Activated CD4-positive, alpha-beta T cell treated with anti-CD3 and anti-CD28 coated beads, Interleukin-2, Interleukin-4, amounts not matched to agents 100 ng/mL and 50 ng/mL, durations not matched to agents 16 hours and 8 hours (primary cell): ENCODE data around the gene MYO15A.

Experiments used
- DNase-seq: peaks from one replicate; pipeline ENCODE4 v3.0.0-alpha.2; 2020; ENCODE audit warnings: low spot score

The MYO15A gene

DNA sequence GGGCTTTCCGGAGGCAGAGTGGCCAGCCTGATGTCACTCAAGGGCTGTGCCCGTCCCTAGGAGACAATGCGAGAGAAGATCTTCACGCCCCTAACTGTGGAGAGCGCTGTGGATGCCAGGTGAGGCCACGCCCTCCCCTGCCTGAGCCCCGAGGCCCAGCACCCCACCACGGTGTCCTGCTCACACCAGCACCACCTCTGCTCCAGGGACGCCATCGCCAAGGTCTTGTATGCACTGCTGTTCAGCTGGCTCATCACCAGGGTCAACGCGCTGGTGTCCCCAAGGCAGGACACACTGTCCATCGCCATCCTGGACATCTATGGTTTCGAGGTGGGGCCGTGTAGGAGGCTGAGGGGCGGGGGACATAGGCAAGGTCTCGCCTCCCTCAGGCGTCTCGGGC lies 27.8 kb downstream of the MYO15A start:
- no peak for DNase-seq

DNA sequence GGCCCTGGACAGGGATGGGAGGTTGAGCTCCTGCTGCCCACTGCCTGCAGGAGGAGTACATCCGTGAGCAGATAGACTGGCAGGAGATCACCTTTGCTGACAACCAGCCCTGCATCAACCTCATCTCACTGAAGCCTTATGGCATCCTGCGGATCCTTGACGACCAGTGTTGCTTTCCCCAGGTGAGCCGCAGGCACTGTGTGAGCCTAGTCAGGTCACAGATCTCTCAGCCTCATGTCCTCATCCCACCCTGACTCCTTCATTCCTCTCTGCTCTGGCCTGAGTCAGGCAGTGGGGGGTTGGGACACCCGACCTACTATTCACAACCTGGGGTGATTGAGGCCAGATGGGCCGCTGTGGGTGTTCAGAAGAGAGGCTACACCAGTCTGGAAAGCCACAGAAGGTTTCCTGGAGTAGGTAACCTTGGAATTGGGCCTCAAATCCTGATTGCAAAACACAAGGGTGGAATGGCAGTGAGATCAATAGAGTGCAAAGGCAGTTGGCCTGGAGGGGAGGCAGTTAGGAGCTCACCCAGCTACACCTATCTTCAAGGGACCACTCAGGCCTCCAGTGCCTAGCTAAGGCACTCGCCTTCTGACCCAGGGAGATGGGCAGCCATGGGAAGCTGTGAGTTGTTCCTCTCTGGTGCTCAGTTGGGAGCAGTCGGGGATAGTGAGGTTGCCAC lies 29.7 kb downstream of the MYO15A start:
- DNase-seq: no peak

DNA sequence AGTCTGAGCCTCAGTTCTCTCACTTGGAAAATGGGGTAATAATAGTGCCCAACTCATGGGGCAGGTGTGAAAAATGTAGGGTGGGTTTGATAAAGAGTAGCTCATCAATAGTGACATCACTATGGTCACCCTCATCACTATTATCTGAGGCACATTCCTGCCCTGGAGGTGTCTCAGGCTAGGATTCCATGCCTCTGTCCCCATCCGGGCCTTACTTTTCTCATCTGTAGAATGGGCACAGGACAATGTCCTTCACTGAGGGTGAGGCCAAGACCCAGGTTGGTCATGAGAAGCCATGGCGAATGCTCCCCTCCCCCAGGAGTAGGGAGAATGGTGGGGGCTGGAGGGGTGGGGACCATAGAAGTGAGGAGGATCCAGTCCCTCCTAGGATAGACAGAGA lies 30.5 kb downstream of the MYO15A start:
- no peak for DNase-seq

DNA sequence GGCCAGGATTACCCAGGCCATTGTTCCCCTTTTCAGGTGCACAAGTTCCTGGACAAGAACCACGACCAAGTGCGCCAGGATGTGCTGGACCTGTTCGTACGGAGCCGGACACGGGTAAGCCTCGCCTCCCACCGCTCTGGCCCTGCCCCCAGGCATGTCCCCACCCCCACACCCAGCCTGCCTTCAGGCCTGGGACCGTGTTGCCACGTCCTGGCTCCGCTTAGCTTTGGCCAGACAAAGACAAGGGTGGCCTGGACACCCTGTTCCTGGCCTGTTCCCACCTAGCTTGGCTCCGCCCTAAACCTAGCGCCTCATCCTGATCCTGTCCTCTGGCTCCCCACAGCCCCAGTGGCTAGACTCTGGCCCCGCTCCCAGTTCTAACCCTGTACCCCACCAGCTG lies 30.9 kb downstream of the MYO15A start:
- no peak for DNase-seq

DNA sequence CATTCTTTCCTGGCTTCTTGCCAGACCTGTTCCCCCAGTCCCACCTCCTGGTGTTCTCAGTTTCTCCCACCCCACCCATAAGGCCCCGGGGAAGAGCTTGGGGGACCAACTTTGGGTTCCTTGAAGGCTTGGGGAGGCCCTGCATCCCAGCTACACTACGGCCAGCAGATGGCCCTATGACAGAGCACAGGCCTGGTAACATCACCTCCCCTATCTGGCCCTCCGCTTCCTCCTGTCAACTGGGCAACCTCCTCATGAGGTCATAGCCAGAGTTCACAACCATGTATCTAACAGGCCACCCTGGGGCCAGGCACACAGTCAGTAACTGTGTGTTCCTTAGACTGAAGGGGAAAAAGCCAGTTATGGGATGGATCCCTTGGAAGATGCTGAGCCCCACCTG lies 31.4 kb downstream of the MYO15A start:
- DNase-seq: no peak

DNA sequence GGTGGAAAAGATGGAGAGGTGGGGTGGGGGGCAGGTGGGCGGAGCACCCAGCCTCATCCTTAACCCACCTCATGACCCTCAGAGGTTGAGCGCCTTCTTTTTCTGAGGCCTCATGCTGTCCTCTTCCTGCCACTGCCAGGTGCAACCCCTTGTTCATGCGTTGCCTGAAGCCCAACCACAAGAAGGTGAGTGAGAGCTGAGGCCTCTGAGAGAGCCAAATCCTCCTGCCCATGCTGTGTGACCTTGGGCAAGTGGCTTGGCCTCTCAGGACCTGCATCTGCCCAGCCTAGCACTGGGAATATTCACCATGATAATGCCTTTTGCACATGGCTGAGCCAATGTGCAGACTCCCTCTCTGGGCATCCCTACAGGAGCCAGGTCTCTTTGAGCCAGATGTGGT lies 32.1 kb downstream of the MYO15A start:
- DNase-seq: no peak

DNA sequence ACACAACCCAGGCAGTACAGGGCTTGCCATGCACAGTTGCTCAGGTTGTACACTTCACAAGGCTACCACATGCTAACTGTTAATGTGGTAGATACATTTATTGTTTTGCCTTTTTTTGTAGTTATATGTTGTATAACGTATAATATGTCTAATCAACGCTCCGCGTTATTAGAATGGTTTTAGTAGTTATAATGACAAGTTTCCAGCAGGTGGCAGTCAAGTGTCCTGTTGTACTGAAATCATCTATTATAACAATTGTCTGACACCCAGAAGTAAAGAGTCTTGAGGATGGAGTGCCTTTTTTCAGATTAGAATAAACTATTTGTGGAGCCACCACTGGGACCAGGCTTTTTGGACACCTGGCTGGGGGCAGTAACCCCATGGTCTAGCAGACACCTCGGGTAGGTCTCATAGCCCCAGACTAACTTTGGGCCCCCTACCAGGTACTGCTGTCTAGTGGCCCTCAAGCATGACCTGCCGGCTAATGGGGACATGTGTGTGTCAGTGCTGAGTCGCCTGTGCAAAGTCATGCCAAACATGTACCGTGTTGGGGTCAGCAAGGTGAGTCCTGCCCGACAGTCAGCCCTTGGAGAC lies 32.8 kb downstream of the MYO15A start:
- peak; percentile 67 for DNase-seq

DNA sequence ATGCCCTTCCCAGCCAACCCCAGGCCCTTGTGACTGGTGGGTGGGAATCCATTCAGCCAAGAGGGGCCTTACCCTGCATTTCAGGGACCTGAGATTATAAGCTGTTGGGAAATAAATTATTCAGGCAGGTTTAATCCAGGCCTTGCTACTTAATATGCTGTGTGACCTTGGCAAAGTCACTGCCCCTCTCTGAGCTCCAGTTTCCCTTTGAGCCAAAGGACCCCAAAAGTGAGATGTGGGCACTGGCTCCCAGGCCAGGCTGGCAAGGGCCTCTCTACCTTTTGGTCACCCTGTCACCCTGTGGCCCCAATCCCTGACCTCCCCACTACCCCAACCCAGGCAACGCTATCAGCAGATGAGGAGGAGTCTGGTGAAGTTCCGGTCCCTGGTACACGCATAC lies 33.9 kb downstream of the MYO15A start:
- no peak for DNase-seq

DNA sequence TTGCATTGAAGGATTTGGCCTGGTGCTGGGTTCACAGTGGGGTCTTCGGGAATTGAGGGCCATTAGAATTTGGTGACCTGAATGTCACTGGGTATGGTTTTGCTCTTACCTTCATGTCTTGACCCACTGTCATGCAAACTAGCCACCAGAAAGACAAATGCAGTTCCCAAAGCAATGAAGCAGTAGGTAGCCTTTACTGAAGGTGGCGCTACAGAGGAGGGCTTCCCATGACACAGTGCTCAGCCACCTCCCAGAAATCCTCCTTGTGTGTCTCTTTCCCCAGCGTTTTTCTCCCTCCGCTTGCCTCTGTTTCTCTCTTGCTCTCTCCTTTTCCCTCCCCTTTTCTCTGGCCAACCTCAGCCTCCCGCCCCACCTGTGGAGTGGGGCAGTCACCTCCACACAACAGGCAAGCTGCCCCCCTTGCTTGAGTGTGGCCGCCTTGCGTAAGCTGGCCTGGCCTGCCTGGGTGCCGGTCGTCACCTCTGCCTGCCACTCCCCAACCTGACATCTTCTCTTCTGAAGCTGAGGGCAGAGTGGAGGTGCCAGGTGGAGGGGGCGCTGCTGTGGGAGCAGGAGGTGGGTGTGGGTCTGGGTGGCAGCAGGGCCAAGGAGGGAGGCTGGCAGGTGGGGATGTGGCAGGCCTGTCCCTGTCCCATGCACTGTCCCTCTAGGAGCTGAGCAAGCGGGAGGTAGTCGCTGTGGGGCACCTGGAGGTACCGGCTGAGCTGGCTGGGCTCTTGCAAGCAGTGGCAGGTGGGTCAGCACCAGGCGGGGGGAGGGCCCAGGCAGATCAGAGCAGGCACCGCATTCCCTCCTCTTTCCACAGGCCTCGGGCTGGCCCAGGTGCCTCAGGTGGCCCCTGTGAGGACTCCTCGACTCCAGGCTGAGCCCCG lies 34.7 kb downstream of the MYO15A start:
- no peak for DNase-seq

DNA sequence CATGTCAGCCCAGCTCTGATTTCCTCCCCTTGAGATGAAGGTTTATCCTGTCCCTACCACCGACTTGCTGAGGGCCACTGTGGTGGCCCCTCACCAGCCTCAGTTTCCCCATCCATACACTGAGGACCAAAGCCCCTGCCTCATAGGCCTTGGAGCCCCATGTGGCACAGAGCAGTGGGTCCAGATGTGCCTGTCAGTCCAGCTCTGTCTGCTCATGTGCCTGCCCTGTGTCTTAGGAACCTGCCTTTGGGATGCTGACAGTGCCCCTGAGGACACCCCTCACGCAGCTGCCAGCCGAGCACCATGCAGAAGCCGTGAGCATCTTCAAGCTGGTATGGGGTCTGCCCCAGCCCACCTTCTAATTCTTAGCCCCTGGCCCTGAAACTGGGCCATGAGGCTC lies 35.7 kb downstream of the MYO15A start:
- DNase-seq: no peak

DNA sequence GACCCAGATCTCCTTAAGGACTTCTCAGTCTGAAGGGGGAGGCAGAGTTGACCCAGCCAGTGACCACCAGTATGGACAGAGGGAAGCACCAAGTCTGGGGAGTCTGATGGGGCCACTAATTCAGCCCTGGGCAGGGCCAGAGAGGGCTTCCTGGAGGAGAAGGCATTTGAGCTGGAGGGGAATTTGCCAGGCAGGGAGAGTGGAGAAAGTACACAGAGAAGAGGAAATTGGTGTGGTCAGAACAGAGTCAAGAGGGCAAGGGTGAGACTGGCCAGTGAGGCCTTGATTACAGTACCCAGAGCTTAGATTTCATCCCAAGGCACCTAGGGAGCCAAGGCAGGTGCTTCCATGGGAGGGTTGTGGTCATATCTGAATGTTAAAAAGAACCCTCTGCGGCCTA lies 36.3 kb downstream of the MYO15A start:
- no peak for DNase-seq

DNA sequence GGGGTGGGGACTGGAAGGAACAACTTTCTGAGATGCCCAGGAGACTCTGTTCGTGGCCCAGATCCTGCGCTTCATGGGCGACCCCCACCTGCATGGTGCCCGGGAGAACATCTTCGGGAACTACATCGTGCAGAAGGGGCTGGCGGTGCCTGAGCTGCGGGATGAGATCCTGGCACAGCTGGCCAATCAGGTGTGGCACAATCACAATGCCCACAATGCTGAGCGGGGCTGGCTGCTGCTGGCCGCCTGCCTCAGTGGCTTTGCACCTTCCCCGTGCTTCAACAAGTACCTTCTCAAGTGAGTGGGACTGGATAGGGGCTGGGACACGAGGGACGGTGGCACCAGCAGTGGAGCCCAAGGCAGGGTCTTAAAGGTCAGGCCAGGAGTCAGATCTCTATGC lies 37.3 kb downstream of the MYO15A start:
- no peak for DNase-seq

DNA sequence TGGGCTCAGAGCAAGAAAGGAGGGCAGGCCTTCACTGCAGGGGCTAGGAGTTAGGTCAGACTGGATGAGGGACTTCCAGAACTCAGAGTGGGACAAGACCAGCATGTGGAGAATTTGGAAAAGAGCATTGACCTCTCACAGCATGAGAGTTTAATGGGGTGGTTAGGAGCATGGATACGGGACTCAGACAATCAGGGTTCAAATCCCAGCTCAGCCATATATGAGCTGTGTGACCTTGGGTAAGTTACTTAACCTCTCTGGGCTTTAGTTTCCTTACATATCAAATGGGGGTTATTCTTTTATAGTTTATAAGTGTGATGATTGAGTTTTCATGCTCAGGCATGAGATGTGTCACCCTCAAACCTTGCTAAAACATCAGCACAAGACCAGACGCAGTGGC lies 37.7 kb downstream of the MYO15A start:
- no peak for DNase-seq

DNA sequence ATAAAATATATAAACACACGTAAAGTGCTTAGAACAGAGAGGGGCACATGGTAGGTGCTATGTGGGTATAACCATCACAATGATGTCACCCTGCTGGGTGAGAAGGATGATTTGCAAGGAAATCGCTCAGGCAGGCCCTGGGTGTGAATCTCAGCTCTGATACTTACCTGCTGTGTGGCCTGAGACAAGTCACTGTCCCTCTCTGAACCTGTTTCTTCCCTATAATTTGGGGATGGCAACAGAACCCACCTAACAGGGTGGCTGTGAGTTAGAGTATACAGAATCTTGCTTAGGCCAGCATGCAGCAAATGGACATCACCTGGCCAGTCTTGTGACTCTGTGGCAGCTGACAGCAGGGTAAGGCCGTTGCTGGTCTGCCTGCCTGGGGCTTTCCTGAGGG lies 38.4 kb downstream of the MYO15A start:
- DNase-seq: no peak

DNA sequence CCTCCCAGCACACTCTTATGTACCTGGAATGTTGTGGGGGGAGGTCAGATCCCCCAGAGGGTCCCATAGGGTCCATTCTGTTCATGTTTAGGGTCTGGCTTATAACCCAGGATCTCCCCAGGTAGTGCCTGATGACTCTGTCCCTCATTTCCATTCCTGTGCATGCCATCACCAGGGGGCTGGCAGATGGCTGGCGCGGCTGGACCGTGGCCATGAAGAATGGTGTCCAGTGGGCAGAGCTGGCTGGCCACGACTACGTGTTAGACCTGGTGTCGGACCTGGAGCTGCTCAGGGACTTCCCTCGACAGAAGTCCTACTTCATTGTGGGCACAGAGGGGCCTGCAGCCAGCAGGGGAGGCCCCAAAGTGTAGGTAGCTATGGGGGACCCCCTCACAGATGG lies 40.0 kb downstream of the MYO15A start:
- DNase-seq: no peak

DNA sequence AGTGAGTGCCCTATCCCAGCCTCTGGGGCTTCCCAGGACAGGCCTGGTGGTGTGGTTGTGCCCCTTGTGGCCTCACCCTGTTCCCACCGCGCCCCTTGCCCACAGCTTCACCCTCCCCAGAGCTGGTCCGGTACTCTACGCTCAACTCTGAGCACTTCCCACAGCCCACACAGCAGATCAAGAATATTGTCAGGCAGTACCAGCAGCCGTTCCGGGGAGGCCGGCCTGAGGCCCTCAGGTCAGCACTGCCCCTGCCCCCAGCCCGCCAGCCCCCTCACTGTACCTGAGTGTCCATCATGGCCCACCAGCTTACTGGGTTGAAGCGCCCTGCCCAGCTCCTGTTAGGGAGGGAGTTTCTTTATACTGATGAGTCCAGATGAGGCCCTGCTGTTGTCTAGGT lies 42.7 kb downstream of the MYO15A start:
- no peak for DNase-seq

DNA sequence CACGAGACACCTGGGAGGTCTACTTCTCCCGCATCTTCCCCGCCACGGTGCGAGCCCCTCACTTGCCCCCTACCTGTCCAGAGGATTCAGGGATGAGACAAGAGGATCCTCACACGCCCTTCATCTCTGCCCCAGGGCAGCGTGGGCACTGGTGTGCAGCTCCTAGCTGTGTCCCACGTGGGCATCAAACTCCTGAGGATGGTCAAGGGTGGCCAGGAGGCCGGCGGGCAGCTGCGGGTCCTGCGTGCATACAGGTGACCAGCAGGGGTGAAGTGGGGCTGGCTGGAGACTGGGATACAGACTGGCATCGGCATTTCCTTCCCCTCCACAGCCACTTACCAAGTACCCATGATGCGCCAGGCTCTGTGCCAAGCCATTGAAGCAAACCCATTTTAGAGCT lies 46.6 kb downstream of the MYO15A start:
- no peak for DNase-seq

DNA sequence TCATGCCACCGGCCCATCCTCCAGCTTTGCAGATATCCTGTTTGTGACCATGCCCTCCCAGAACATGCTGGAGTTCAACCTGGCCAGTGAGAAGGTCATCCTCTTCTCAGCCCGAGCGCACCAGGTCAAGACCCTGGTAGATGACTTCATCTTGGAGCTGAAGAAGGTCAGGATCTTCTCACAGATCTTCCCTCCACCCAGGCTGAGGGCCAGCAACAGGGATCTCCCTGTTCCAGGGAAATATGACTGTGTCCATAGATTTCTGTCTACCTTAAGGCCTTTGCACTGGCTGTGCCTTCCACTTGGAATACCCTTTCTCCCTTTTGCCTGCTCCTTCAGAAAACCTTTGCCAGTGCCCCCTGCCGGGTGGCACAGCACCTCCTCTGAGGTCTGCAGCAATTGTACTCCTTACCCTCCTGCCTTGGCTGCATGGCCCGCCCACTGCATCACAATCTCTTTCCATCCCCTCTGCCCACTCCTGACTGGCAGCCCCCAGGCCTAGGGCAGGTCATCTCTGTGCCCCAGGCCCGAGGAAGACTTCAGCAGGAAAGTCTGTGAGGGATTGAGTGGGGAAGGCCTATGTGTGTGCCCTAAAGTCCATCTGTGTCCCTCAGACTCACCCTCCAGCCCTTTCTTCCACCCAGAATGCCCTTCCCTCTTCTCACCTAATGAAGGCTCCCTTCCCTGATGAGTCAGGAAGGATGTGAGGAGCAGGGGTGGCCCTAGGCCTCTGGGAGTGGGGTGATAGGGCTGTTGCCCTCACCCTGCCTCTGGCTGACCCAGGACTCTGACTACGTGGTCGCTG lies 47.8 kb downstream of the MYO15A start:
- no peak for DNase-seq

DNA sequence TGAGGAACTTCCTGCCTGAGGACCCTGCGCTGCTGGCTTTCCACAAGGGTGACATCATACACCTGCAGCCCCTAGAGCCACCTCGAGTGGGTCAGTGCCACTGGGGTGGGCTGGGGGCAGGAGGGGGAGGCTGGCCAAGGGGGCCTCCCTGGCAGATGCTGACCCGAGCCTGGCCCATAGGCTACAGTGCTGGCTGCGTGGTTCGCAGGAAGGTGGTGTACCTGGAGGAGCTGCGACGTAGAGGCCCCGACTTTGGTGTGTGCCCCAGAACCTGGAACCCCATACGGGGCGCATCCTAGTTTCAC lies 48.4 kb downstream of the MYO15A start:
- no peak for DNase-seq

DNA sequence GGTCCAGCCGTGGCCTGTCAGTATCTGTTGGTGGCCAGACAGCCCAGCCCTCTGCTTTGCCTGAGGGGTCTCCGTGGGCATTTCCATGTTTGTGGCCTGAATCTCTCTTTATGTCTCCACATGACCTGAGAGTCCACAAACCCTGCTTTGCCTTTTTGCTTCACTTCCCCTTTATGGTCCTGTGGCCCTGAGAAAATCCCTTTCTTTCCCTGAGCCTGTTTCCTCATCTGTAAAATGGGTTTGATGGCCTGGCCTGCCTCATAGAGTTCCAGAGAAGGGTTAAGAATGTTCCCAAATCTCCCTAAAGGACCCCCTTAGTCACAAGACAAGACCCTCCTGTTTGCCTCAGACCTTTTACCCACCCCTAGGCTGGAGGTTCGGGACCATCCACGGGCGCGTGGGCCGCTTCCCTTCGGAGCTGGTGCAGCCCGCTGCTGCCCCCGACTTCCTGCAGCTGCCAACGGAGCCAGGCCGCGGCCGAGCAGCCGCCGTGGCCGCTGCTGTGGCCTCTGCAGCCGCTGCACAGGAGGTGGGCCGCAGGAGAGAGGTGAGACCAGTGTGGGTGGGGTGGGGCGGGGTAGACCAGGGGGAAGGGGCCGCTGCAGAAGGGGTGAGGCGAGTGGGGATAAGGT lies 48.9 kb downstream of the MYO15A start:
- no peak for DNase-seq

DNA sequence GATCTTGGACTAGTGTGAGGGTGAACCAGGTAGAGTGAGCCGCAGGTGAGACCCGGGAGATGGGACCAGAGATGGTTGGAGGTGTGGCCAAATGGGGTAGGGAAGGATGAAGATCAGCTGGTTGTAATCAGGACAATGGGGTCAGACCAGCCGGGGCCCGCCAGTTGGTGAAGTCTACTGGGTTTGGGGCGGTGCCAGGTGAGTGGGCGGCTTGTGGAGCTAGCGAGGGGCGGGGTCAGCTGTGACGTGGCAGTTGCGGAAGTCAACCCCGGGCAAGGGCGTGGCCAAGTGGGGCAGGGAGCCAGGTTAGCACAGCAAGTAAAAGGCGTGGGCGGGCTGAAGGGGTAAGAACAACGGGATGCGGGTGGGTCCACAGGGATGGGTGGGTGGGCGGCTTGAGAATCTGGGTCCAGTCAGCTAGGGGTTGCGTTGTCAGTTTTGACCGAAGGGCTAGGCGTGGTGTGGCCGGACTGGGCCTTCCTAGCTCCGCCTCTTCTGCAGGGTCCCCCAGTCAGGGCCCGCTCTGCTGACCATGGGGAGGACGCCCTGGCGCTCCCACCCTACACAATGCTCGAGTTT lies 49.6 kb downstream of the MYO15A start:
- DNase-seq: peak; percentile 88
